ENCODE results near the gene PARD3. TPM values are rescaled to one million over a fixed set of nuclear protein-coding genes. Genes with fewer than 3 reads are reported as not detected.

The PARD3 gene
- total RNA-seq, 4 donors from 2014 or later, result 27.3 to 65.3 (median 55.6) TPM

DNA sequence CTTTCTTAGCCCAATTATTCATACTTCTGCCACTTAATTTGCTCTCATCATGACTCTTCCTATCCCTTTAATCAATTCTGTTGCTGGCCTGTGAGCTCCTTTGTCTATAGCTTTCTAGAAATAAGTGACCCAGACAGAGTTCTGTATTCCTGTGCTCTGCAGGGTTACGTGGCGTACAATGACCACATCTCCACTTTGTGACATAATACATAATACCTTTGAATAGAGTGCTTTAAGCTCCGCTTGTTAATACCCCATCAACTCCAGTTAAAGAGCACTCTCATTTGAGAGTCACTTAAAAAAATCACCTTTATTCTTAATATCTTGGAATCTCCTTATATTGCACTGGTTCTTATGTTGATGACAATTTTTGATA lies 619.0 kb downstream of the PARD3 start:
- in situ Hi-C loops (cut with MboI; ENCODE audit: low pct_ligation_motif_present in 1 of 4, low pct_unique_long_range_greater_than_20kb in 1 of 4, low sequenced_read_pairs in 3 of 4) (no loop called here), intact Hi-C loops (cut with DNase I; ENCODE audit: low total_unique reads) (no loop called here)
- TF ChIP-seq EP300 (IDR thresholded peaks at IDR 0.05; ENCODE audit: low read depth) (no peak), POLR2AphosphoS5 (IDR thresholded peaks at IDR 0.05) (no peak), POLR2A (IDR thresholded peaks at IDR 0.05) (no peak)
- TF ChIP-seq, protein P1, sequence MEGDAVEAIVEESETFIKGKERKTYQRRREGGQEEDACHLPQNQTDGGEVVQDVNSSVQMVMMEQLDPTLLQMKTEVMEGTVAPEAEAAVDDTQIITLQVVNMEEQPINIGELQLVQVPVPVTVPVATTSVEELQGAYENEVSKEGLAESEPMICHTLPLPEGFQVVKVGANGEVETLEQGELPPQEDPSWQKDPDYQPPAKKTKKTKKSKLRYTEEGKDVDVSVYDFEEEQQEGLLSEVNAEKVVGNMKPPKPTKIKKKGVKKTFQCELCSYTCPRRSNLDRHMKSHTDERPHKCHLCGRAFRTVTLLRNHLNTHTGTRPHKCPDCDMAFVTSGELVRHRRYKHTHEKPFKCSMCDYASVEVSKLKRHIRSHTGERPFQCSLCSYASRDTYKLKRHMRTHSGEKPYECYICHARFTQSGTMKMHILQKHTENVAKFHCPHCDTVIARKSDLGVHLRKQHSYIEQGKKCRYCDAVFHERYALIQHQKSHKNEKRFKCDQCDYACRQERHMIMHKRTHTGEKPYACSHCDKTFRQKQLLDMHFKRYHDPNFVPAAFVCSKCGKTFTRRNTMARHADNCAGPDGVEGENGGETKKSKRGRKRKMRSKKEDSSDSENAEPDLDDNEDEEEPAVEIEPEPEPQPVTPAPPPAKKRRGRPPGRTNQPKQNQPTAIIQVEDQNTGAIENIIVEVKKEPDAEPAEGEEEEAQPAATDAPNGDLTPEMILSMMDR (IDR thresholded peaks at IDR 0.05), result no peak

DNA sequence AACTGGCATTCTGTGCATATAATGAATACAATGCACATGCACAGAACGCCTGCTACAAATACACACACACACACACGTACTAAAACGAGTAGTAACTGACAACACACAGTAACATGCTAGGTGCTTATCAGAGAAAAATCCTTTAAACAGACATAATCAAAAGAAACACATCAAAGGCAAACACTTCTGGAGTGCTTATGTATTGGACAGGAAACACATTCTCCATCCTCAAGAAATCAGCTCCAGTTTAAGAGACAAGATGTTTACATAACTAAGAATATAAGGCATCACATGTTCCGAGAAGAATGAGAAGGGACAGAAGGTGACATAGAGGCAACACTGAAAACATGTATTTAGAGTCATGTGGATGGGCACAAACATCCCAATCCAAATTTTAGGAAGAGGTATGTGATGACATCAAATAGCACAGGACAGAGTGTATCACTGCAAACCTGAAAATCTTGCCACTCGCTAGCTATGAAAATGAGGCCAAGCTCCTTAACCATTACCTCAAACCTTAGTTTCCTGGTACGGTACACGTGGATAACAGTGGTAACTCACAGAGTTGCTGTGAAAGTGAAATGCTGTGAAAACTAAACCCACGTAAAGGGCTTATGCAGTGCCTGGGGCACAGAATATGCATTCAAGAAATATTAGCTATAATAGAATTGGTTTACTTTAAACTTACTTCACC lies 619.6 kb downstream of the PARD3 start:
- in situ Hi-C loops (cut with MboI; ENCODE audit: low pct_ligation_motif_present in 1 of 4, low pct_unique_long_range_greater_than_20kb in 1 of 4, low sequenced_read_pairs in 3 of 4), result no loop called here
- 69 to 73% methylated on average over 8 of the region's 8 CpGs for WGBS, 2 donors (ENCODE audit: low coverage in 1 of 2)
- no peak for DNase-seq
- H3K9me3 ChIP-seq, result no peaks in the 10 kb centered on the region
- intact Hi-C loops (cut with DNase I; ENCODE audit: low total_unique reads), result no loop called here
- no peak overlapping the region for H3K4me3 ChIP-seq
- no peak overlapping the region for H3K27ac ChIP-seq
- H3K36me3 ChIP-seq, result no peaks in the 10 kb centered on the region
- H3K27me3 ChIP-seq, result no peaks in the 10 kb centered on the region
- TF ChIP-seq, protein P1 (IDR thresholded peaks at IDR 0.05), result no peak
- TF ChIP-seq EP300 (IDR thresholded peaks at IDR 0.05; ENCODE audit: low read depth) (no peak), POLR2A (IDR thresholded peaks at IDR 0.05) (no peak), POLR2AphosphoS5 (IDR thresholded peaks at IDR 0.05) (no peak)
- H3K4me1 ChIP-seq, result peaks cover 0 to 18% (median 2%) of the 10 kb centered on the region in 4 donors

More for the DNA sequence above, 619.0 kb downstream of the PARD3 start:
- Histone ChIP-seq H3K36me3 (no peaks in the 10 kb centered on the region), H3K27me3 (no peaks in the 10 kb centered on the region), H3K4me1 (peaks cover 0 to 18% (median 2%) of the 10 kb centered on the region in 4 donors), H3K4me3 (no peak overlapping the region), H3K9me3 (no peaks in the 10 kb centered on the region), H3K27ac (no peak overlapping the region)
- no peak for DNase-seq
- WGBS, 2 donors (ENCODE audit: low coverage in 1 of 2), result 96 to 100% methylated on average over 3 of the region's 3 CpGs

DNA sequence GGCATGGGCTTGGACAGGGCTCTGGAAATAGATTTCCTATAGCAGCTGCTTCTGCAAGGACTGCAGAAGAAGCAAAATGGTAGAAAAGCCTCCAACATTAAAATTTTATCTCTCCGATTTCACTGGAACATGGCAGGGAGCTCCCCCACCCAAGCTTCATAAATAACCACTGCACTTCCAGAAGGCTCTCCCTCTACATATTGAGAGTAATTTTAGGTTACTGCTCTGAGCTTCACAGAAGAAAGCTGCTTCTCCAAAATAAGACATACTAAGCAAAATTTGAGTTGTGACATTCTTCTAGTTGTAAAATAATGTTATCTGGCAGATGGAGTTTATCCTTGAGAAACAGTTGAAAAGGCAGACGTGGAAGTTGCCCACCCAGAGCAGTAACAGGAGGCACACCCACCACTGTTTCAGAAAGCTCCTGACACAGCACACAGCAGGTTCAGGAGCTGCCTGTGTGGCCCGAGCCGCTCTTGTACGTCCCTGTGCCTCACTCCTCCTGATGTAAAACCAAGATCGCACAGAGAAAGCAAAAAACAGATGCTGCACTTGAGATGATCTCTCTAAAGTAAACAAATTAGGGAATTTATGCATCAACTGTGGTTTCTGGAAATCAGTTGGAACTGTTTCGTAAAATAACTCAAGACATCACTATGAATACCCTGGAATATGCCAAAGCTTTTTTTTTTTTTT lies 621.0 kb downstream of the PARD3 start:
- 50 to 70% methylated on average over 3 to 7 of the region's 7 CpGs for WGBS, 2 donors (ENCODE audit: low coverage in 1 of 2)
- intact Hi-C loops (cut with DNase I; ENCODE audit: low total_unique reads), result no loop called here
- TF ChIP-seq POLR2AphosphoS5 (IDR thresholded peaks at IDR 0.05) (peak in 2 of 3 donors; percentile 18 to 62), POLR2A (IDR thresholded peaks at IDR 0.05) (no peak), EP300 (IDR thresholded peaks at IDR 0.05; ENCODE audit: low read depth) (no peak)
- TF ChIP-seq, protein P1 (IDR thresholded peaks at IDR 0.05), result no peak

DNA sequence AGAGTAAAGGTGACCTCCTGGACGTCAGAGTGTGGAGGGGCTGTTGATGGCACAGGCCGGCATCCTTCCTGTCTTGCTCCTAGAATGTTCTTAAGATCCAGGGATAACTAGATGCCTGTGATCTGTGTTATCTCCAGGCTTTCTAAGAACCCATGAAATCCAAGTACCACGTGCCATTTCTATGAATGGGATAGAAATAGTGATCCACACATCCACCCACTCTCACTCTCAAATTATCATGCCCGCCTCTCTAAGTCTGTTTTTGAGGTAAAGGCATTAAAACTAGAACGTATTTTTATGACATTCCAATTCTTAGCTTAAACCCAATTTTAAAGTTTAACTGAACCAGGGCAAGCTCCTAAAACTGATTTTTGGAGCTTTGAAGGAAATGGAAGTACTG lies 622.5 kb downstream of the PARD3 start:
- DNase-seq, result no peak
- Histone ChIP-seq H3K27me3 (no peaks in the 10 kb centered on the region), H3K4me3 (no peak overlapping the region), H3K36me3 (no peaks in the 10 kb centered on the region), H3K9me3 (no peaks in the 10 kb centered on the region), H3K27ac (no peak overlapping the region), H3K4me1 (peaks cover 0 to 18% (median 2%) of the 10 kb centered on the region in 4 donors)
- 82 to 100% methylated on average over 3 to 5 of the region's 5 CpGs for WGBS, 2 donors (ENCODE audit: low coverage in 1 of 2)
- no peak for TF ChIP-seq POLR2AphosphoS5 (IDR thresholded peaks at IDR 0.05)
- TF ChIP-seq, protein P1 (IDR thresholded peaks at IDR 0.05), result no peak
- TF ChIP-seq EP300 (IDR thresholded peaks at IDR 0.05; ENCODE audit: low read depth), result no peak
- intact Hi-C loops (cut with DNase I; ENCODE audit: low total_unique reads), result no loop called here
- in situ Hi-C loops (cut with MboI; ENCODE audit: low pct_ligation_motif_present in 1 of 4, low pct_unique_long_range_greater_than_20kb in 1 of 4, low sequenced_read_pairs in 3 of 4), result no loop called here

More for the DNA sequence above, 621.0 kb downstream of the PARD3 start:
- in situ Hi-C loops (cut with MboI; ENCODE audit: low pct_ligation_motif_present in 1 of 4, low pct_unique_long_range_greater_than_20kb in 1 of 4, low sequenced_read_pairs in 3 of 4), result no loop called here
- no peaks in the 10 kb centered on the region for H3K9me3 ChIP-seq
- no peaks in the 10 kb centered on the region for H3K36me3 ChIP-seq
- no peak for DNase-seq
- peak overlapping the region in 1 of 4 donors; percentile 56 for H3K27ac ChIP-seq
- H3K27me3 ChIP-seq, result no peaks in the 10 kb centered on the region
- H3K4me1 ChIP-seq, result peaks cover 0 to 18% (median 2%) of the 10 kb centered on the region in 4 donors
- no peak overlapping the region for H3K4me3 ChIP-seq
